Neuronal stem cell (in vitro differentiated cells): ENCODE data around the gene DVL1.

Source experiments
- DNase-seq: peaks from one replicate; pipeline ENCODE4 v3.0.0-alpha.2; 2013; ENCODE audit warnings: low spot score
- H2AFZ ChIP-seq: one replicate; pipeline ENCODE4 v1.6.1; 2013; ENCODE audit warnings: mild to moderate bottlenecking, low read length, inconsistent platforms
- H2AK5ac ChIP-seq: 2 replicates; pipeline ENCODE4 v1.6.1; 2013; ENCODE audit warnings: low read depth, mild to moderate bottlenecking, inconsistent platforms, low read length, moderate library complexity, mixed read lengths
- H2BK120ac ChIP-seq: 2 replicates; pipeline ENCODE4 v1.6.1; 2013; ENCODE audit warnings: low read depth, mild to moderate bottlenecking, inconsistent platforms, low read length, moderate library complexity, mixed read lengths
- H2BK12ac ChIP-seq: one replicate; pipeline ENCODE4 v1.6.1; 2013; ENCODE audit warnings: low read length, inconsistent platforms
- H2BK15ac ChIP-seq: 2 replicates; pipeline ENCODE4 v1.6.1; 2013; ENCODE audit warnings: mild to moderate bottlenecking, low read length, inconsistent platforms, mixed read lengths
- H2BK5ac ChIP-seq: one replicate; pipeline ENCODE4 v1.6.1; 2013; ENCODE audit warnings: inconsistent platforms, mild to moderate bottlenecking, low read length, moderate library complexity
- H3K14ac ChIP-seq: one replicate; pipeline ENCODE4 v1.6.1; 2013; ENCODE audit warnings: low read length, inconsistent platforms
- H3K18ac ChIP-seq: 2 replicates; pipeline ENCODE4 v1.6.1; 2013; ENCODE audit warnings: low read length, inconsistent platforms
- H3K23ac ChIP-seq: 2 replicates; pipeline ENCODE4 v1.6.1; 2013; ENCODE audit warnings: low read depth, mild to moderate bottlenecking, mixed read lengths, low read length, inconsistent platforms; ENCODE audit not compliant: poor library complexity
- H3K27ac ChIP-seq: replicated peaks from 3 replicates; pipeline ENCODE4 v1.5.1; 2013; ENCODE audit warnings: low read length, inconsistent platforms
- H3K27me3 ChIP-seq, 3 experiments: 2 replicates each; pipeline ENCODE4 v1.6.1; 2013; ENCODE audit warnings: low read length in 3 of 3, mild to moderate bottlenecking in 2 of 3, inconsistent platforms in 1 of 3, low read depth in 1 of 3, mixed read lengths in 1 of 3, moderate library complexity in 1 of 3; ENCODE audit not compliant: control insufficient read depth in 3 of 3, insufficient read depth in 3 of 3
- H3K36me3 ChIP-seq, 2 donors: replicated peaks in 1 of 2; 2 replicates each; pipeline ENCODE4 v1.6.1; 2013; ENCODE audit warnings: low read length in 2 of 2; ENCODE audit not compliant: control insufficient read depth in 2 of 2, insufficient read depth in 2 of 2
- H3K4ac ChIP-seq: 2 replicates; pipeline ENCODE4 v1.6.1; 2013; ENCODE audit warnings: inconsistent platforms, mild to moderate bottlenecking, low read length, moderate library complexity
- H3K4me1 ChIP-seq, 2 donors: 1 replicate in 1 of 2; 2 replicates in 1 of 2; pipeline ENCODE4 v1.6.1; 2013; ENCODE audit warnings: low read length in 2 of 2, low read depth in 1 of 2; ENCODE audit not compliant: control insufficient read depth in 2 of 2, insufficient read depth in 1 of 2
- H3K4me2 ChIP-seq: one replicate; pipeline ENCODE4 v1.6.1; 2013; ENCODE audit warnings: mild to moderate bottlenecking, low read length, inconsistent platforms; ENCODE audit not compliant: insufficient read depth, poor library complexity, severe bottlenecking
- H3K4me3 ChIP-seq, 2 donors: 2 replicates each; pipeline ENCODE4 v1.5.1; 2013; ENCODE audit warnings: low read length in 2 of 2, mild to moderate bottlenecking in 2 of 2, inconsistent platforms in 1 of 2, moderate library complexity in 1 of 2
- H3K79me1 ChIP-seq: one replicate; pipeline ENCODE4 v1.6.1; 2013; ENCODE audit warnings: low read depth, mild to moderate bottlenecking, inconsistent platforms, low read length, moderate library complexity
- H3K9ac ChIP-seq: one replicate; pipeline ENCODE4 v1.6.1; 2013; ENCODE audit warnings: mild to moderate bottlenecking, low read depth, low read length, inconsistent platforms; ENCODE audit not compliant: poor library complexity
- H3K9me3 ChIP-seq, 2 donors: replicated peaks in 1 of 2; 2 replicates each; pipeline versions ENCODE3 to v1.6.1; 2013; ENCODE audit warnings: low read length in 2 of 2, mild to moderate bottlenecking in 2 of 2, inconsistent platforms in 1 of 2, low read depth in 1 of 2, mixed read lengths in 1 of 2, moderate library complexity in 1 of 2; ENCODE audit not compliant: control insufficient read depth in 2 of 2, insufficient read depth in 1 of 2
- H4K8ac ChIP-seq: one replicate; pipeline ENCODE4 v1.6.1; 2013; ENCODE audit warnings: low read depth, mild to moderate bottlenecking, inconsistent platforms, low read length, moderate library complexity
- H4K91ac ChIP-seq: one replicate; pipeline ENCODE4 v1.6.1; 2013; ENCODE audit warnings: low read length, low read depth, mild to moderate bottlenecking, inconsistent platforms; ENCODE audit not compliant: poor library complexity
- WGBS, 2 donors: extraction: QIAGEN DNeasy Blood & Tissue Kit; methylation state at CpG; one replicate each; pipeline ENCODE4 v1.1.7; 2013; ENCODE audit warnings: missing lambda C conversion rate in 2 of 2, mixed read lengths in 1 of 2; ENCODE audit not compliant: insufficient read length in 2 of 2, insufficient replicate concordance in 1 of 2; ENCODE audit errors: extremely low coverage in 2 of 2; 5-methylcytosine and 5-hydroxymethylcytosine counted together

The DVL1 gene

DNA sequence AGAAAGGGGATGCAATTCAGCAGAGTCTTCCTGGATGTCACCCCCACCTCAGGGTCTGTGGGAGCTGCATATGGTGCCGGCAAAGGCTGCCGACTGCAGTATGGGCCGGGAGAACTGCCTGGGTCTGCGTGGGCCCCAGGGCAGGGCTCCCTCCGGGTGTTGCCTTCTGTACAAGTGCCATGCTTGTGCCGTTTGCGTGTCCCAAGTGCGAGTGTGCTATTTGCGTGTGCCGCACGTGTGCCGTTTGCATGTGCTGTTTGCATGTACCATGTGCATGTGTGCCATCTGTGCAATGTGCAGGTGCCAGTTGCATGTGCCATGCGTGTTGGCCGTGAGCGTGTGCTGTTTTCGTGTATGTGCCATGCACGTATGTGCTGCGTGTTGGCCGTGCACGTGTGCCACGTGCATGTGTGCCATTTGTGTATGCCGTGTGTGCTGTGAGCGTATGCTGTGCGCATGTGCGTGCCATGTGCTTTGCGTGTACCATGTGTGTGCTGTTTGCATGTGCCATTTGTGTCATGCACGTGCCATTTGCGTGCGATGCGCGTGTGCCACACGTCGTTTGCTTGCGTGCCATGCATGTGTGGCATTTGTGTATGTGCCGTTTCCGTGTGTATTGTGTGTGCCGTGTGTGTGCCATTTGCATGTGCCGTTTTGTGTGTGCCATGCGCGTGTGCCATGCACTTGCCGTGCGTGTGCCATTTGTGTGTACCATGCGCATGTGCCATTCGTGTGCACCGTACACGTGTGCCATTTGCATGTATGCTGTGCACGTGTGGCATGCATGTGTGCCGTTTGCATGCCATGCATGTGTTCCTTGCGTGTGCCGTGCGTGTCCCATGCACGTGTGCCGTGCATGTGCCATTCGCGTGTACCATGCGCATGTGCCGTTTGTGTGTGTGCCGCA lies 19.7 kb downstream of the DVL1 start:
- Histone ChIP-seq H3K27me3 (peaks cover 0 to 2% (median 0%) of the 10 kb centered on the region in 3 experiments), H2AFZ (no peak overlapping the region), H3K4me2 (no peak overlapping the region), H3K18ac (peak overlapping the region; percentile 70), H2BK12ac (peak overlapping the region; percentile 82), H3K9ac (peak overlapping the region; percentile 80), H2BK120ac (no peak overlapping the region), H4K8ac (peak overlapping the region; percentile 86), H3K79me1 (peaks cover 25% of the 10 kb centered on the region), H3K36me3 (peaks cover 13 to 29% of the 10 kb centered on the region in 2 donors), H3K4me3 (peak overlapping the region in 1 of 2 donors; percentile 73), H3K4me1 (peaks cover 16 to 18% of the 10 kb centered on the region in 2 donors), H3K4ac (no peak overlapping the region), H3K14ac (peak overlapping the region; percentile 98), H4K91ac (peak overlapping the region; percentile 80), H3K23ac (peak overlapping the region; percentile 92), H3K27ac (no peak overlapping the region), H2BK15ac (no peak overlapping the region), H3K9me3 (peaks cover 0 to 9% of the 10 kb centered on the region in 2 donors), H2BK5ac (no peak overlapping the region), H2AK5ac (peak overlapping the region; percentile 7)
- no peak for DNase-seq
- WGBS, 2 donors, result no CpG with 5 or more reads among the region's 58 CpGs

DNA sequence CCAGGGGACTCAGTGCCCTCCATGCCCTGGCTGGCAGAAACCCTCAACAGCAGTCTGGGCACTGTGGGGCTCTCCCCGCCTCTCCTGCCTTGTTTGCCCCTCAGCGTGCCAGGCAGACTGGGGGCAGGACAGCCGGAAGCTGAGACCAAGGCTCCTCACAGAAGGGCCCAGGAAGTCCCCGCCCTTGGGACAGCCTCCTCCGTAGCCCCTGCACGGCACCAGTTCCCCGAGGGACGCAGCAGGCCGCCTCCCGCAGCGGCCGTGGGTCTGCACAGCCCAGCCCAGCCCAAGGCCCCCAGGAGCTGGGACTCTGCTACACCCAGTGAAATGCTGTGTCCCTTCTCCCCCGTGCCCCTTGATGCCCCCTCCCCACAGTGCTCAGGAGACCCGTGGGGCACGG lies 21.0 kb downstream of the DVL1 start:
- no CpG with 5 or more reads among the region's 15 CpGs for WGBS, 2 donors
- no peak overlapping the region for H3K4me2 ChIP-seq
- H2AFZ ChIP-seq, result no peak overlapping the region
- no peak overlapping the region for H3K27ac ChIP-seq
- no peak overlapping the region for H2BK15ac ChIP-seq
- no peak overlapping the region for H3K4ac ChIP-seq
- DNase-seq, result no peak
- no peak overlapping the region for H3K4me3 ChIP-seq
- H3K23ac ChIP-seq, result no peak overlapping the region
- peaks cover 13 to 30% of the 10 kb centered on the region in 2 donors for H3K36me3 ChIP-seq
- no peak overlapping the region for H3K9ac ChIP-seq
- no peak overlapping the region for H3K18ac ChIP-seq
- peaks cover 0 to 2% (median 0%) of the 10 kb centered on the region in 3 experiments for H3K27me3 ChIP-seq
- H2BK5ac ChIP-seq, result no peak overlapping the region
- H3K9me3 ChIP-seq, result peaks cover 0 to 9% of the 10 kb centered on the region in 2 donors
- no peak overlapping the region for H3K14ac ChIP-seq
- H2AK5ac ChIP-seq, result no peak overlapping the region
- peaks cover 18 to 21% of the 10 kb centered on the region in 2 donors for H3K4me1 ChIP-seq
- H4K8ac ChIP-seq, result no peak overlapping the region
- H4K91ac ChIP-seq, result no peak overlapping the region
- H2BK12ac ChIP-seq, result no peak overlapping the region
- H3K79me1 ChIP-seq, result peaks cover 29% of the 10 kb centered on the region
- no peak overlapping the region for H2BK120ac ChIP-seq

DNA sequence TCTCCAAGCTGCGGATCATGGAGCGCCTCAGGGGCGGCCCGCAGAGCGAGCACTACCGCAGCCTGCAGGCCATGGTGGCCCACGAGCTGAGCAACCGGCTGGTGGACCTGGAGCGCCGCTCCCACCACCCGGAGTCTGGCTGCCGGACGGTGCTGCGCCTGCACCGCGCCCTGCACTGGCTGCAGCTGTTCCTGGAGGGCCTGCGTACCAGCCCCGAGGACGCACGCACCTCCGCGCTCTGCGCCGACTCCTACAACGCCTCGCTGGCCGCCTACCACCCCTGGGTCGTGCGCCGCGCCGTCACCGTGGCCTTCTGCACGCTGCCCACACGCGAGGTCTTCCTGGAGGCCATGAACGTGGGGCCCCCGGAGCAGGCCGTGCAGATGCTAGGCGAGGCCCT lies 21.9 kb downstream of the DVL1 start:
- H3K18ac ChIP-seq, result no peak overlapping the region
- no peak overlapping the region for H4K91ac ChIP-seq
- peaks cover 0 to 2% (median 0%) of the 10 kb centered on the region in 3 experiments for H3K27me3 ChIP-seq
- H3K23ac ChIP-seq, result no peak overlapping the region
- H2BK15ac ChIP-seq, result no peak overlapping the region
- H3K9ac ChIP-seq, result no peak overlapping the region
- H3K4me2 ChIP-seq, result no peak overlapping the region
- H3K36me3 ChIP-seq, result peaks cover 15 to 37% of the 10 kb centered on the region in 2 donors
- no peak overlapping the region for H2BK12ac ChIP-seq
- no CpG with 5 or more reads among the region's 40 CpGs for WGBS, 2 donors
- H3K4me1 ChIP-seq, result peaks cover 18 to 27% of the 10 kb centered on the region in 2 donors
- H4K8ac ChIP-seq, result no peak overlapping the region
- peaks cover 0 to 9% of the 10 kb centered on the region in 2 donors for H3K9me3 ChIP-seq
- no peak overlapping the region for H2AFZ ChIP-seq
- H3K79me1 ChIP-seq, result peaks cover 35% of the 10 kb centered on the region
- no peak overlapping the region for H2BK5ac ChIP-seq
- H3K4ac ChIP-seq, result no peak overlapping the region
- no peak for DNase-seq
- no peak overlapping the region for H2BK120ac ChIP-seq
- no peak overlapping the region for H3K27ac ChIP-seq
- H2AK5ac ChIP-seq, result no peak overlapping the region
- no peak overlapping the region for H3K4me3 ChIP-seq
- no peak overlapping the region for H3K14ac ChIP-seq

DNA sequence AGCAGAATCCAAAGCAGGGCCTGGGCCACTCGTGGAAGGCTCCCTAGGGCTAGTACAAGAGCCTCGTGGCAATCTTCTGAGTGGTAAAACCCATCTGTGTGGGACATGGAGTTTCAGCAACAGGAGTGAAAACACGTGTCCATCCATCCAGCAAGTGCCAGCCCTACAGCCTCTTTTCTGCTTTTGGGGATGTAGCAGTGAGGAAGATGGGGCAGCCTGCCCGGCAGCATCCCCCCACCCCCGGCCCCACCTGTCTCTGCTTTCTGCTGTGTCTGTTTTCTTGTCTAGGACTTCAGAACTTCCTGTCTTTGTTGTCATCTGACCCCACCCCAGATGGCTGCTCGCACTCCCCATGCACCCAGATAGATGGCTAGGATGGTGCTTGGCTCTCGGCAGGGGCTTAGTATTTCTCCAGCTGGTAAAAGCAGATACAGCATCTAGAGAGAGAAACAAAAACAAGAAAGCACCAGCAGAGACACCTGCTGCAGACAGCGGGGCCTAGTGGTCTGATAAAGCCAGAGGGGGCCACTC lies 23.1 kb downstream of the DVL1 start:
- peaks cover 18 to 24% of the 10 kb centered on the region in 2 donors for H3K4me1 ChIP-seq
- H3K9ac ChIP-seq, result no peak overlapping the region
- H3K27me3 ChIP-seq, result peaks cover 0 to 2% (median 0%) of the 10 kb centered on the region in 3 experiments
- H2BK12ac ChIP-seq, result no peak overlapping the region
- H3K9me3 ChIP-seq, result peaks cover 0 to 9% of the 10 kb centered on the region in 2 donors
- no peak overlapping the region for H2AK5ac ChIP-seq
- H2BK5ac ChIP-seq, result no peak overlapping the region
- no peak overlapping the region for H3K4ac ChIP-seq
- peak overlapping the region; percentile 25 to 97 for H3K4me3 ChIP-seq
- DNase-seq, result no peak
- H2BK15ac ChIP-seq, result no peak overlapping the region
- peaks cover 44% of the 10 kb centered on the region for H3K79me1 ChIP-seq
- H3K27ac ChIP-seq, result no peak overlapping the region
- H3K14ac ChIP-seq, result no peak overlapping the region
- no peak overlapping the region for H2AFZ ChIP-seq
- no peak overlapping the region for H3K18ac ChIP-seq
- WGBS, 2 donors, result no CpG with 5 or more reads among the region's 8 CpGs
- no peak overlapping the region for H3K23ac ChIP-seq
- H3K36me3 ChIP-seq, result peaks cover 22 to 47% of the 10 kb centered on the region in 2 donors
- peak overlapping the region; percentile 47 for H2BK120ac ChIP-seq
- no peak overlapping the region for H3K4me2 ChIP-seq
- H4K8ac ChIP-seq, result no peak overlapping the region
- no peak overlapping the region for H4K91ac ChIP-seq
